ENCODE results near the gene CPNE8.

The CPNE8 gene

DNA sequence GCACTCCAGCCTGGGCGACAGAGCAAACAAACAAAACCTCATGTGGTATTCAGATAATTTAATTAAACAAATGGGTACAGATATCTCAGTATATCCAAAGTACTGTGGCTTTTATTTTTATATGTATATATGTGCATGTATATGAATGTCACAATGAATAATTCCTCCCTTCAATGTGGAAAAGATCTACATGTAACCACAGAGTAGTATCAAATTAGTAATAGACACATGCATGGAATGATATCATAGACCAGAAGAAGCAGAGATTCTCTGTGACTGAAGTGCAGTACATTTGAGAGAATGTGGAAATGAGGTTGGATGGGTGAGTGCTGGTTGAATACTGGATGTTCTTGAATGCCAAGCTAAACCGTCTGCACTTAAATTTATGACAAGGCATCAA is 222.9 kb downstream of the CPNE8 start:
- H3K27me3 ChIP-seq (replicated peaks; ENCODE audit: control insufficient read depth, insufficient read depth, low read length) = no peaks in the 10 kb centered on the region
- H3K36me3 ChIP-seq (ENCODE audit: control insufficient read depth, insufficient read depth, low read length) = no peaks in the 10 kb centered on the region
- TF ChIP-seq, protein P1, sequence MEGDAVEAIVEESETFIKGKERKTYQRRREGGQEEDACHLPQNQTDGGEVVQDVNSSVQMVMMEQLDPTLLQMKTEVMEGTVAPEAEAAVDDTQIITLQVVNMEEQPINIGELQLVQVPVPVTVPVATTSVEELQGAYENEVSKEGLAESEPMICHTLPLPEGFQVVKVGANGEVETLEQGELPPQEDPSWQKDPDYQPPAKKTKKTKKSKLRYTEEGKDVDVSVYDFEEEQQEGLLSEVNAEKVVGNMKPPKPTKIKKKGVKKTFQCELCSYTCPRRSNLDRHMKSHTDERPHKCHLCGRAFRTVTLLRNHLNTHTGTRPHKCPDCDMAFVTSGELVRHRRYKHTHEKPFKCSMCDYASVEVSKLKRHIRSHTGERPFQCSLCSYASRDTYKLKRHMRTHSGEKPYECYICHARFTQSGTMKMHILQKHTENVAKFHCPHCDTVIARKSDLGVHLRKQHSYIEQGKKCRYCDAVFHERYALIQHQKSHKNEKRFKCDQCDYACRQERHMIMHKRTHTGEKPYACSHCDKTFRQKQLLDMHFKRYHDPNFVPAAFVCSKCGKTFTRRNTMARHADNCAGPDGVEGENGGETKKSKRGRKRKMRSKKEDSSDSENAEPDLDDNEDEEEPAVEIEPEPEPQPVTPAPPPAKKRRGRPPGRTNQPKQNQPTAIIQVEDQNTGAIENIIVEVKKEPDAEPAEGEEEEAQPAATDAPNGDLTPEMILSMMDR (IDR thresholded peaks at IDR 0.05; ENCODE audit: insufficient read depth, low read length, poor library complexity, severe bottlenecking) = no peak
- no peak overlapping the region for H3K4me3 ChIP-seq (replicated peaks; ENCODE audit: low read depth, low read length)
- DNase-seq (ENCODE audit: extremely low read depth, insufficient read length) = no peak

DNA sequence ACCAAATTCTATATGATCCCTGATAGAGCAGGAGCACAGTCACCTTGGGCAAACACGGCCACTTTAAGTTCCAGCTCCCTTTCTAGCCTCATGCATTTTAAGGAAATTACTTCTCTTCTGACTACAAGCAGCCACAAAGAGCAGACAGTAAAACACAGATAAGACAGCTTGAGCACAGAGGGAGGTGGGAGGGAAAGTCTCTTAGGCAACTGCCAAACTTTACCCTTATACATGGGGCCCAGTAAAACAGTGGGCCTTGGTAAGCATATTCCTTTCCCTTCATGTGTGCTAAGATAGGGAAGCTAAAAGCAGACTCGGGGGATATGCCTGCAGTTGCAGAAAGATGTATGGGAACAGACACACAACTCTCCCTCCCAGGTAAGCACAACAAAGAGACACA is 235.9 kb downstream of the CPNE8 start:
- TF ChIP-seq, protein P1 (IDR thresholded peaks at IDR 0.05; ENCODE audit: insufficient read depth, low read length, poor library complexity, severe bottlenecking) = no peak
- no peaks in the 10 kb centered on the region; the same call in 1 of the 2 replicates for H3K36me3 ChIP-seq (ENCODE audit: control insufficient read depth, insufficient read depth, low read length)
- H3K4me3 ChIP-seq (replicated peaks; ENCODE audit: low read depth, low read length) = no peak overlapping the region
- no peak for DNase-seq (ENCODE audit: extremely low read depth, insufficient read length)
- no peaks in the 10 kb centered on the region for H3K27me3 ChIP-seq (replicated peaks; ENCODE audit: control insufficient read depth, insufficient read depth, low read length)

DNA sequence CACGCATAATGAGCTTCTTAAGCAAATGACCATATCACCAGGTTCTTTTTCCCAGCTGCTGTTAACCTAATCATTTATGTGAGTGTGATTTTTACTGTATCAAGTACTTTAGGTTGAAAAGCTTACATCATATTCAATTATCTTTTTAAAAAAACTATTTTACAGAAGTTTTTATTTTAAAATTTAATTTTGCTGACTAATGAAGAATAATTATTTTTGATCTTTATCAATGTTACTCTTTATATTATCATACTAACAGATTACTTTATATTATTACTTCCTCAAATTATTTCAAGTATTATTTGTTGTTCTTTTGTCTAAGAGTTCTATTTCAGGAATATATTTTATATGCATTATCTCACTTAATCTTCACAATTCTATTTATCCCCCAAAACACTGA is 236.3 kb downstream of the CPNE8 start:
- no peak for DNase-seq (ENCODE audit: extremely low read depth, insufficient read length)
- H3K27me3 ChIP-seq (replicated peaks; ENCODE audit: control insufficient read depth, insufficient read depth, low read length) = no peaks in the 10 kb centered on the region
- H3K4me3 ChIP-seq (replicated peaks; ENCODE audit: low read depth, low read length) = no peak overlapping the region
- H3K36me3 ChIP-seq (ENCODE audit: control insufficient read depth, insufficient read depth, low read length) = no peaks in the 10 kb centered on the region
- TF ChIP-seq, protein P1 (IDR thresholded peaks at IDR 0.05; ENCODE audit: insufficient read depth, low read length, poor library complexity, severe bottlenecking) = no peak

- TF ChIP-seq, protein P1 (IDR thresholded peaks at IDR 0.05; ENCODE audit: insufficient read depth, low read length, poor library complexity, severe bottlenecking) = no peak
- no peak for DNase-seq (ENCODE audit: extremely low read depth, insufficient read length)
- Histone ChIP-seq H3K27me3 (replicated peaks; ENCODE audit: control insufficient read depth, insufficient read depth, low read length) (no peaks in the 10 kb centered on the region), H3K4me3 (replicated peaks; ENCODE audit: low read depth, low read length) (no peak overlapping the region), H3K36me3 (ENCODE audit: control insufficient read depth, insufficient read depth, low read length) (no peaks in the 10 kb centered on the region)
These were observed 239.0 kb downstream of the CPNE8 start for GRCh38 chr12:38666425-38666824.

DNA sequence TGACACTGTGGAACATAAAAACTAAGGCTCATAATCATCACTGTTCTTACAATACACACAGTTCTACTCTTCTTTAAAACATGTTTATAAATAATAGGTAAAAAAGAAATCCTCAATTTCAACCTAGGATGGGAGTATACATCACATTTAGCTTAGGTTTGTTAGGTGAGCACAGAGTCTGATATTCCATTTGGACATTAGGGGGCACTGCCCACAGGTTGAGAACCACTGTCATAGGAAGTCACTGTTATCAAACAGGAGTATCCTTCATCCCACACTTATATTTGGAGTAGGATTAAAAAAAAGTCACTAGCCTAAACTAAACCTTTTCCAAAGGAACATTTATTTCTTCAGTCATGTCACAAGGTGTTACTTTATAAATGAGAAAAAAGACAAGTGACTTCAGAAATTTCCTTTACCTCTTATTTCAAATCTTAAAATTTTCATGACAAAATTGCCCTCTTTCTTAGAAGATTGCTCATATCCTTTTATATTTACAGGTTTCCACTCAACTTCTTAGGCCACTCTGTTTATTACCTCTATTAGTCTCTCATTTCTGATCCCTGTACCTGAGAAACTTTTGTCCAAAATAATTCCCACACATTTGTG is 240.6 kb downstream of the CPNE8 start:
- Histone ChIP-seq H3K4me3 (replicated peaks; ENCODE audit: low read depth, low read length) (no peak overlapping the region), H3K27me3 (replicated peaks; ENCODE audit: control insufficient read depth, insufficient read depth, low read length) (no peaks in the 10 kb centered on the region), H3K36me3 (ENCODE audit: control insufficient read depth, insufficient read depth, low read length) (no peaks in the 10 kb centered on the region)
- TF ChIP-seq, protein P1 (IDR thresholded peaks at IDR 0.05; ENCODE audit: insufficient read depth, low read length, poor library complexity, severe bottlenecking) = peak; percentile 60
- no peak for DNase-seq (ENCODE audit: extremely low read depth, insufficient read length)

- no peak for DNase-seq (ENCODE audit: extremely low read depth, insufficient read length)
- no peak overlapping the region for H3K4me3 ChIP-seq (replicated peaks; ENCODE audit: low read depth, low read length)
- TF ChIP-seq, protein P1 (IDR thresholded peaks at IDR 0.05; ENCODE audit: insufficient read depth, low read length, poor library complexity, severe bottlenecking) = no peak
- no peaks in the 10 kb centered on the region for H3K36me3 ChIP-seq (ENCODE audit: control insufficient read depth, insufficient read depth, low read length)
- no peaks in the 10 kb centered on the region for H3K27me3 ChIP-seq (replicated peaks; ENCODE audit: control insufficient read depth, insufficient read depth, low read length)
These were observed 242.6 kb downstream of the CPNE8 start for GRCh38 chr12:38662829-38663228.
